Activated T-cell treated with anti-CD3 and anti-CD28 coated beads for 4 hours (primary cell): ENCODE measurements around the gene PTGDS.

Experiments used
- DNase-seq: peaks from one replicate; pipeline ENCODE4 v3.0.0-alpha.2; 2020

The PTGDS gene

GRCh38 chr9:136974817-136975535, 2.3 kb upstream of the PTGDS start:
- no peak for DNase-seq

- DNase-seq: no peak
These were observed 1.7 kb upstream of the PTGDS start for GRCh38 chr9:136975644-136976043.

- DNase-seq: no peak
These were observed 357 bp downstream of the PTGDS start for GRCh38 chr9:136977649-136978072.

- peak; percentile 52 for DNase-seq
These were observed 965 bp downstream of the PTGDS start for GRCh38 chr9:136978073-136978864.

GRCh38 chr9:136978865-136979544, 1.7 kb downstream of the PTGDS start:
- no peak for DNase-seq

GRCh38 chr9:136979769-136980587, 2.7 kb downstream of the PTGDS start:
- DNase-seq: no peak

- no peak for DNase-seq
These were observed 3.6 kb downstream of the PTGDS start for GRCh38 chr9:136980669-136981478.

GRCh38 chr9:136981588-136982231, 4.4 kb downstream of the PTGDS start:
- DNase-seq: no peak

GRCh38 chr9:136982232-136983051, 5.1 kb downstream of the PTGDS start, which contains the start of gene LCNL1:
TSS of gene LCNL1 (plus strand) at chr9:136982993. CDS start at chr9:136983587, 594 bp downstream.
- no peak for DNase-seq

GRCh38 chr9:136983167-136983566, 5.9 kb downstream of the PTGDS start:
- DNase-seq: no peak

- DNase-seq: no peak
These were observed 6.5 kb downstream of the PTGDS start for GRCh38 chr9:136983656-136984314.

- no peak for DNase-seq
These were observed 7.2 kb downstream of the PTGDS start for GRCh38 chr9:136984464-136985026.

- DNase-seq: no peak
These were observed 7.8 kb downstream of the PTGDS start for GRCh38 chr9:136985027-136985602.

GRCh38 chr9:136985853-136986252, 8.5 kb downstream of the PTGDS start:
- DNase-seq: no peak

- no peak for DNase-seq
These were observed 11.6 kb downstream of the PTGDS start for GRCh38 chr9:136988872-136989271.

- DNase-seq: no peak
These were observed 13.1 kb downstream of the PTGDS start for GRCh38 chr9:136990242-136990911.

- peak; percentile 90 for DNase-seq
These were observed 14.9 kb downstream of the PTGDS start, which contains the start of gene PAXX for GRCh38 chr9:136991993-136992818. TSS of gene PAXX (plus strand) at chr9:136992422. CDS start at chr9:136992444, 22 bp downstream.
